HUES64 (cell line): ENCODE measurements around the gene COL27A1.

ENCODE experiments used
- H3K27ac ChIP-seq: 2 replicates; pipeline ENCODE4 v1.7.0; 2013; ENCODE audit warnings: low read depth, low read length, inconsistent platforms
- H3K27me3 ChIP-seq: 2 replicates; pipeline ENCODE4 v1.6.1; 2013; ENCODE audit warnings: mild to moderate bottlenecking, low read length; ENCODE audit not compliant: insufficient read depth
- H3K36me3 ChIP-seq: 2 replicates; pipeline ENCODE4 v1.6.1; 2013; ENCODE audit warnings: mild to moderate bottlenecking, low read length; ENCODE audit not compliant: insufficient read depth
- H3K4me1 ChIP-seq: 2 replicates; pipeline ENCODE4 v1.6.1; 2013; ENCODE audit warnings: mild to moderate bottlenecking, low read length, moderate library complexity; ENCODE audit not compliant: insufficient read depth
- H3K4me3 ChIP-seq: 2 replicates; pipeline ENCODE4 v1.5.1; 2013; ENCODE audit warnings: mild to moderate bottlenecking, low read length, moderate library complexity
- H3K9ac ChIP-seq: 2 replicates; pipeline ENCODE4 v1.6.1; 2013; ENCODE audit warnings: mild to moderate bottlenecking, low read depth, low read length
- H3K9me3 ChIP-seq: 2 replicates; pipeline ENCODE4 v1.6.1; 2013; ENCODE audit warnings: low read depth, low read length; ENCODE audit not compliant: insufficient read depth
- WGBS: fragments of 150-250, 120-280 bp; methylation state at CpG from one replicate; pipeline ENCODE4 v1.1.7; 2013; ENCODE audit warnings: missing lambda C conversion rate; 5-methylcytosine and 5-hydroxymethylcytosine counted together

The COL27A1 gene

GRCh38 chr9:114272739-114273431 is 117.5 kb downstream of the COL27A1 start:
- no peak overlapping the region for H3K9ac ChIP-seq
- 89% methylated on average over 12 of the region's 12 CpGs for WGBS
- H3K4me1 ChIP-seq: no peaks in the 10 kb centered on the region
- H3K36me3 ChIP-seq: peaks cover 3% of the 10 kb centered on the region; the same call in 1 of the 2 replicates
- H3K27ac ChIP-seq: no peak overlapping the region
- H3K4me3 ChIP-seq: no peak overlapping the region
- no peaks in the 10 kb centered on the region for H3K27me3 ChIP-seq
- no peaks in the 10 kb centered on the region for H3K9me3 ChIP-seq

DNA sequence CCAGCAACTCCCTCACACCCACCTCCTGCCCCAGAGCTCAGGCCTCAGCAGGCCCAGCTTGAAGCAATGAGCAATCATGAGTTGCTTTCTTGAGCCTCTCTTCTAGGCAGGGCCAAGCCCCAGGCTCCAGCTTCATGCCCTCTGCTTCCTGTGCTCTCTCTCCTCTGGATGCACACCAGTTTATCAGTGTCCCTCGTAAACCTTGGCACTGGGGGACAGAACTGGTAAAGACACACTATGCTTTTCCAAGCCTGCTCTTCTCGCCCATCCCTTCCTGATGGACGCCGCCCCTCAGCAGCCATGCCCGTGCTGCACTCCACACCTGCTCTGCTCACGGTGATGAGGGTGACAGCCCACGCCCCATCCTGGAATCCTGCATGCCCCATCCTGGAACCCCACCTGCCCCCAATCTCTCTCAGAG is 118.1 kb downstream of the COL27A1 start:
- Histone ChIP-seq H3K4me1 (no peaks in the 10 kb centered on the region), H3K36me3 (peaks cover 3% of the 10 kb centered on the region; the same call in 1 of the 2 replicates), H3K9ac (no peak overlapping the region), H3K27me3 (no peaks in the 10 kb centered on the region), H3K27ac (no peak overlapping the region), H3K9me3 (no peaks in the 10 kb centered on the region), H3K4me3 (no peak overlapping the region)
- 94% methylated on average over 7 of the region's 7 CpGs for WGBS

GRCh38 chr9:114274217-114274616 is 118.9 kb downstream of the COL27A1 start:
- H3K4me1 ChIP-seq: no peaks in the 10 kb centered on the region
- no peaks in the 10 kb centered on the region for H3K9me3 ChIP-seq
- H3K27ac ChIP-seq: no peak overlapping the region
- no peaks in the 10 kb centered on the region for H3K27me3 ChIP-seq
- peaks cover 3% of the 10 kb centered on the region; the same call in 1 of the 2 replicates for H3K36me3 ChIP-seq
- H3K9ac ChIP-seq: no peak overlapping the region
- no peak overlapping the region for H3K4me3 ChIP-seq
- 92% methylated on average over 5 of the region's 5 CpGs for WGBS

GRCh38 chr9:114275246-114276004 is 120.1 kb downstream of the COL27A1 start:
- Histone ChIP-seq H3K4me3 (no peak overlapping the region), H3K36me3 (peaks cover 3% of the 10 kb centered on the region; the same call in 1 of the 2 replicates), H3K4me1 (no peaks in the 10 kb centered on the region), H3K27ac (no peak overlapping the region), H3K9ac (no peak overlapping the region), H3K27me3 (no peaks in the 10 kb centered on the region), H3K9me3 (no peaks in the 10 kb centered on the region)
- WGBS: 93% methylated on average over 15 of the region's 15 CpGs

- no peaks in the 10 kb centered on the region for H3K27me3 ChIP-seq
- no peak overlapping the region for H3K9ac ChIP-seq
- 91% methylated on average over 18 of the region's 18 CpGs for WGBS
- no peaks in the 10 kb centered on the region for H3K4me1 ChIP-seq
- H3K27ac ChIP-seq: no peak overlapping the region
- peaks cover 3% of the 10 kb centered on the region; the same call in 1 of the 2 replicates for H3K36me3 ChIP-seq
- no peak overlapping the region for H3K4me3 ChIP-seq
- H3K9me3 ChIP-seq: no peaks in the 10 kb centered on the region
These were observed 121.8 kb downstream of the COL27A1 start for GRCh38 chr9:114276908-114277821.

- Histone ChIP-seq H3K27ac (no peak overlapping the region), H3K4me3 (no peak overlapping the region), H3K9ac (no peak overlapping the region), H3K9me3 (no peaks in the 10 kb centered on the region), H3K36me3 (peaks cover 3% of the 10 kb centered on the region; the same call in 1 of the 2 replicates), H3K27me3 (no peaks in the 10 kb centered on the region), H3K4me1 (no peaks in the 10 kb centered on the region)
- WGBS: 64% methylated on average over 3 of the region's 3 CpGs
These were observed 123.0 kb downstream of the COL27A1 start for GRCh38 chr9:114278356-114278755.

DNA sequence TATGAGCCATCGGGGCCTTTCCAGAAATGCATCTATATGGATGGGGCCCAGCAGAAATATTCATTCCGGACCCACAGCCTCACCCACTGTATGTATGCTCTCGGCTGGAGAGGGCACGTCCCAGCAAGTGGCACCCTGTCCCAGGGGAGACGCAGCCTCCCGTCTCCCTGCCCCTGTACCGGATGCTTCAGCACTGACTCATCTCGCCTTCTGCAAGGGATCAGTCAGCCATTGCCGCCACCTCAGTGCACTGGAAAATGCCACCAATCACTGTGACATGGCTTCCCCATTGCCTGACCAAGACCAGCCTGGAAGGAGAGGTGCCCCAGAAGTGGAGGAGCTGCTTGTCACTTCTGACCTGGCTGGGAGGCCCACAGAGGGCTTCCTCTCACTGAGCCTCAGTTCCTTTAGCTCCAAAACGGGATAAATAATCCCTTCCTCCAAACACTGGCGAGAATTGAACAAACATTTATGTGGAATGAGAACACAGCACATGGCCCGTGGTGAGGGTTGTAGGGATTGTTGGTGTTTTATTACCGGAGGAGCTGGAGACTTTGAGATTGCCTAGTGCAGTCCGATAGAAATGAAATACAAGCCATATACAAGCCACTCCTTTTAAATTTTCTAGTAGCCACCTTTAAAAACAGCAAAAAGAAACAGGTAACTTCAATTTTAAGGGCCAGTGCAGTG is 123.7 kb downstream of the COL27A1 start:
- no peak overlapping the region for H3K27ac ChIP-seq
- no peak overlapping the region for H3K9ac ChIP-seq
- no peaks in the 10 kb centered on the region for H3K9me3 ChIP-seq
- peaks cover 3% of the 10 kb centered on the region; the same call in 1 of the 2 replicates for H3K36me3 ChIP-seq
- 85% methylated on average over 14 of the region's 14 CpGs for WGBS
- no peaks in the 10 kb centered on the region for H3K4me1 ChIP-seq
- no peaks in the 10 kb centered on the region for H3K27me3 ChIP-seq
- H3K4me3 ChIP-seq: no peak overlapping the region

- Histone ChIP-seq H3K27ac (no peak overlapping the region), H3K4me3 (no peak overlapping the region), H3K4me1 (no peaks in the 10 kb centered on the region), H3K27me3 (no peaks in the 10 kb centered on the region), H3K9me3 (no peaks in the 10 kb centered on the region), H3K36me3 (peaks cover 3% of the 10 kb centered on the region; the same call in 1 of the 2 replicates), H3K9ac (no peak overlapping the region)
- 88% methylated on average over 2 of the region's 3 CpGs for WGBS
These were observed 124.4 kb downstream of the COL27A1 start for GRCh38 chr9:114279693-114280092.

DNA sequence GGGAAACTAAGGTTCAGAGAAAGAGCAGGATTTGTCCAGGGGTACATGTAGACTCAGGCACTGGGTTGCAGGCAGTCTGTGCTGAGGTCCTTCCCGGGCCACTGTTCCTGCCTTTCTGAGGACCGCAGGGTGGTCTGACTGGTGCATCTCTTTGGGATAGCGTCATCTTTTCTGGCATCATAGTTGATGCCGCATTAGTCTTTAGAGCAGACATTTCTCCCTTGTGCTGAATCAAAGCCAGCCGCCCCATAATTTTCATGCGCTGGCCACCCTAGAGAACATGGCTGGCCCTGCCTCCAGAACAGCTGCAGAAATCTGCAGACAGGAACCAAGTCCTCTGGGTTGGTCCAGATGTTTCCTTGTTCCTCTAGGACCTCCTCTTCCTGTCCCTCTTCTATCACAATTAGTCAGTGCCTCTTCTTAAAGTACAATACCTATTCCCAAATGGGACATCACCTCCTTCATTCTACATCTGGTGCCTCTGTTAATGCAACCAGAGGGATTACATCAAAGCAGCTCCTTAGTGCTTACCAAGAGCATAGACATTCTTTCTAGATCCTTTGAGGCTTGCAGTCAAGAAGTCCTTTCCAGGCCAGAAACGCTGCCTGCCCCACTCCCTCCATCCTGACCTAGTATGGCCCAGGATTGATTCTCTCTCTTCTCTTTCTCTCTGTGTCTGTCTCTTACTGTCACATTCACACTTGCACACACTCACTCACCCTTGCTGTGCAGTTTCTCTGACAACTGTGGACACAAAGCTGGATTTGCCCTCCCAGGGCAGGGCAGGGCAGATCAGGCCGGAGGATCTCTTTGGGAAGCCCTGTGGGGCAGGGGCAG is 125.5 kb downstream of the COL27A1 start:
- Histone ChIP-seq H3K4me1 (peaks cover 2% of the 10 kb centered on the region; the same call in 1 of the 2 replicates), H3K9me3 (no peaks in the 10 kb centered on the region), H3K36me3 (peaks cover 6% of the 10 kb centered on the region), H3K27ac (no peak overlapping the region), H3K9ac (no peak overlapping the region), H3K4me3 (no peak overlapping the region), H3K27me3 (no peaks in the 10 kb centered on the region)
- 96% methylated on average over 8 of the region's 8 CpGs for WGBS
